ENCODE measurements around the gene MRPL34.

Gene MRPL34

GRCh38 chr19:17340302-17340870 is 34.7 kb downstream of the MRPL34 start:
- DNase-seq (ENCODE audit: extremely low read depth in 1 of 2, low read depth in 1 of 2), result no peak

DNA sequence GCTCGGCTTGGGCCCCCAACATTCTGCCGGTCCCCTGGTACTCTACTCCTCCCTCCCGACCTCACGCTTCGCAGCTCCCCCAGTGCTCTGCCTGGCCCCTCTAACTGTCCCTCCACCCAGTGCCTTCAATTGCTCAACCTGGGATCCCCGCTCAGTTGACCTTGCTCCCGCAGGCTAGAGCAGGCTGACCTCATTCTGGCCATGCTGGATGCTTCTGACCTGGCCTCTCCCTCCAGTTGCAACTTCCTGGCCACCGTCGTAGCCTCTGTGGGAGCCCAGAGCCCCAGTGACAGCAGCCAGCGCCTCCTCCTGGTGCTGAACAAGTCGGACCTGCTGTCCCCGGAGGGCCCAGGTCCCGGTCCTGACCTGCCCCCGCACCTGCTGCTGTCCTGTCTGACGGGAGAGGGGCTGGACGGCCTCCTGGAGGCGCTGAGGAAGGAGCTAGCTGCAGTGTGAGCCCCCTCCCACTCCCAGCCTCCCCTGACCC is 35.2 kb downstream of the MRPL34 start:
- no peak for DNase-seq (ENCODE audit: extremely low read depth in 1 of 2, low read depth in 1 of 2)

DNA sequence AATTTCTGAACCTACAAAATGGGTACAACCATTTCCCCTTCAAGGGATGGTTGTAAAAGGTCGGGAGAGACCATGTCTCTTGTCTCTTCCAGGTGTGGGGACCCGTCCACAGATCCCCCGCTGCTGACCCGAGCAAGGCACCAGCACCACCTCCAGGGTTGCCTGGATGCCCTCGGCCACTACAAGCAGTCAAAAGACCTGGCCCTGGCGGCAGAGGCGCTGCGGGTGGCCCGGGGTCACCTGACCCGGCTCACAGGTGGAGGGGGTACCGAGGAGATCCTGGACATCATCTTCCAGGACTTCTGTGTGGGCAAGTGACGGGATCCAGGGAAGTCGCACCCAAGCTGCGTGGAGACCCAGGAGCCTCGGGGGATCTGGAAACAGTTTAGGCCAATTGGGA is 35.7 kb downstream of the MRPL34 start:
- DNase-seq (ENCODE audit: extremely low read depth in 1 of 2, low read depth in 1 of 2), result no peak

DNA sequence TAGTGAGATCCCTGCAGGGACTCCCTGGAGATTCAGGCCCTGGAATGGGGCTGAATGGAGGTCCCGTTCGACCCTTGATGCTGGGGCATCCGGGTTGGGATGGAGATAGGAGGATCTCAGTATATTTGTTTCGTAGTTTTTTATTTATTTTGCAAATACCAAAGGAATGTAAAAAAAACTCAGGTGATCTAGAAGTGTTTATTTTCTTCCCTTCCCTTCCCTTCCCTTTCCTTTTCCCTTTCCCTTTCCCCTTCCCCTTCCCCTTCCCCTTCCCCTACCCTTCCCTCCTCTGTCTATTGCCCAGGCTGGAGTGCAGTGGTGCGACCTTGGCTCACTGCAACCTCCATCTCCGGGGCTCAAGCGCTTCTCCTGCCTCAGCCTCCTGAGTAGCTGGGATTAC is 36.2 kb downstream of the MRPL34 start:
- DNase-seq (ENCODE audit: extremely low read depth in 1 of 2, low read depth in 1 of 2), result no peak

DNA sequence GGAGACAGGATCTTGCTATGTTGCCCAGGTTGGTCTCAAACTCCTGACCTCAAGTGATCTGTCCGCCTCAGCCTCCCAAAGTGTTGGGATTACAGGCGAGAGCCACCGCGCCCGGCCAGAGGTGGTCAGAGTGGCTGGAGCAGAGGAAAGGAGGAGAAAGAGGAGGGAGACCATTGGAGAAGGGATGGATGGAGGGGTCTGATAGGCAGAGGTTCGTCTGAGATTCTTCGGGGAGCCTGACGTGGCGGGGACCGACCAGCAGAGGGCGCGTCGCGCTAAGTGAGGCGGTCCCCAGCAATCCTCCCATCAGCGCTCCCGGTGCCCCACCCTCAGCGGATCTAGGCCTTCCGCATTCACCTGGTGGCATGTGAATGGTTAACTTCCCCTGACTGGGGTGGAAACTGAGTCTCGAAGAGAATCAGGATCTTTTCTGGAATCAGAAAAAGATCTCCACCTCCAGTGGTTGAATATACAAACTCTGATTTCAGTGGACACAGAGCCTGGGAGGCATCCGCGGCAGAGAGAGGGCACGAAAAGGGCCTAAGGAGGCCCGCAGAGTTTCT is 40.5 kb downstream of the MRPL34 start:
- peak; percentile 34 to 60 for DNase-seq (ENCODE audit: extremely low read depth in 1 of 2, low read depth in 1 of 2)

DNA sequence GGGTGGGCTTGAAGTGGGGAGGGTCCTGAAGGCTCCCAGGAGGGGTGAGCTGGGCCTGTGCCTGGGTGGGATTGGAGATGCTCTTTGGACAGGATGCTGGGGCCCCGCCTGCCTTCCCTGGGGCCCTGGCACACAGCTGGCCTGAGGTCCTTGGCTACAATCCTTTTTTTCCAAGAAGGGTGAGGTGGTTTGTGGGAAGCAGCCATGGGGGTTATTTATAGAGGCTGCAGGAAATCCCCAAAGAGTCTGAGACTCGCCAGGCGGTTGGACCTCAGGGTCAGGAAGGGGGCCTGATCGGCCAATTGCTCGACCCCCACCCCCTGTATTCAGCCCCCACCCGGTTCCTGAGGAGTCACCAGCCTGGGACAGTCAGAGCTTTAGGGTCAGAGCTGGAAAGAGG is 41.7 kb downstream of the MRPL34 start:
- no peak for DNase-seq (ENCODE audit: extremely low read depth in 1 of 2, low read depth in 1 of 2)

DNA sequence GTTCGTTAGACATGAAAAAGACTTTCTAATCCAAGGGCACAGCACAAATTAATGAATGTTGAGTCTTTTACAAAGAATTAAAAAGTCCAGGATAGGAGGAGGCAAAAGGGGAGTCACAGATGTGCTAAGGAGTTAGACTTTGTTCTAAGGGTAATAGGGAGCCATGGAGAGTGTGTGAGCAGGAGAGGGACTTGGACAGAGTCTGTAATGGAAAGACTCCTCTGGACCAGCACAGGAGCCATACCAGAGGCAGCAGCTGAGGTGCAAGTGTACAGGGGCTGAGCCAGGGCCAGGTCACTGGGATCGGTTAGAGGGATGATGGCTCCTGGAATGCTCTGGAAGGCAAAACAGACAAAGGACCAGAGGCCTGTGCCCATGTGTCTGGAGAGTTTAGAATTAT is 42.2 kb downstream of the MRPL34 start:
- no peak for DNase-seq (ENCODE audit: extremely low read depth in 1 of 2, low read depth in 1 of 2)

DNA sequence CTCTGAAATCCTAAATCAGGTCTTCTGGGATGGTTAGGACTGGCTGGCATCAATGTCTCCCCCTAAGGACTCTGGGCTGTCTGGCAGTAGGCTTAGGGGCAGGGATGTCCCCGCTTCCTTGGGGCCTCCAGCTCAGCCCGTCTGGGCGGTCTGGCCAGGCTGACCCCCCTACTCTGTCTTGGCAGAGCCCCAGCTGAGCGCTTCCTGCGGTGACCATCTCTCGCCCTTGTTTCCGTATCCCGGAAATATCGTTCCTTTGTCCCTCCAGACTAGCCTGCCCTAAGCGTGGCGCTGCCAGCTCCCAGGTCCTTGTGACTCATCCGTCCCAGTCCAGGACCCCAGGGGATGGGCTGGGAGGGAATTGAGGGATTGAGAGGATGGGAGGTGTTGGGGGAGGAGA is 43.0 kb downstream of the MRPL34 start:
- DNase-seq (ENCODE audit: extremely low read depth in 1 of 2, low read depth in 1 of 2), result no peak

- DNase-seq (ENCODE audit: extremely low read depth in 1 of 2, low read depth in 1 of 2), result no peak
Observed at GRCh38 chr19:17351815-17352435, 46.3 kb downstream of the MRPL34 start.

DNA sequence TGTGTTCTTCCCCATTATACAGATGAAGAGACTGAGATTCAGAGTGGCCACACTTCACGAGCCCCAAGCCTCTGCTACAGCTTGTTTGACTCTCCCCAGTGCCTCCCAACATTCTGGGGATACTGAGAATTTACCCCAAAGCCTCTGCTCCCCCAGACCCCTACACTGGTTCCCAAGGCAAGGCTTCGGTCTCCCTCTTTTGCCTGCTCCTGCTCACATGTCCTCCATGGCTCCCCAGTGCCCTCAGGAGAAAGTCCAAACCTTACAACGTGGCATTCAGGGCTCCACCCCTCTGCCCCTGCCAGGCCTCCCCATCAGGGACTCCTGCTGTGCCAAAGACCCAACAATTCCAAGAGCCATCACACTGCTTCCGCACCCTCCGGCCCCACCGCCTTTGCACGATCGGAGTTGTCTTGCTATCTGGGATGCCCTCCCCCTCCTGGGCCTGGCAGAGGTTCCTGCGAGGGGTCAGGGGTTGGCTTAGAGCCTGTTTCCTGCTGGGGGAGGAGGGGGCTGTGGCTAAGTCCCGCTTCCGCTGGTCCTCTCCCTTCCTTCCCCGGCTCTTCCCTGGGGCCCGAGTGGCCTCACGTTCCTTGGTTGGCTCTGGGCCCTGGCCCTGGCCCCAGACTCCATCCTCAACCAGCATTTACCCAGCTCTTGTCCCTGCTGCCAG is 47.1 kb downstream of the MRPL34 start:
- DNase-seq (ENCODE audit: extremely low read depth in 1 of 2, low read depth in 1 of 2), result no peak

- no peak for DNase-seq (ENCODE audit: extremely low read depth in 1 of 2, low read depth in 1 of 2)
Observed at GRCh38 chr19:17353386-17353785, 47.7 kb downstream of the MRPL34 start.

All from activated CD8-positive, alpha-beta memory T cell treated with anti-CD3 and anti-CD28 coated beads for 1 hour (primary cell).